Fibroblast of lung (primary cell): ENCODE results near the gene ITFG1. TPM values are rescaled to one million over a fixed set of nuclear protein-coding genes. Genes with fewer than 3 reads are reported as not detected.
A peak's percentile ranks its signal among the peaks of the same experiment; 100 is the strongest.

ENCODE experiments used
- DNase-seq, 2 donors: peaks; one replicate each; pipeline versions ENCODE4 v3.0.0 to v3.0.0-alpha.2; 2010; ENCODE audit warnings: low read depth in 2 of 2
- H2AFZ ChIP-seq: 2 replicates; pipeline ENCODE4 v1.5.1; 2012; ENCODE audit warnings: low read length, control low read depth, inconsistent platforms
- H3K27ac ChIP-seq: 2 replicates; pipeline ENCODE4 v1.5.1; 2011; ENCODE audit warnings: low read length, control low read depth; ENCODE audit not compliant: insufficient read depth
- H3K27me3 ChIP-seq: 2 replicates; pipeline ENCODE4 v1.5.1; 2011; ENCODE audit warnings: mild to moderate bottlenecking, low read length; ENCODE audit not compliant: control insufficient read depth, insufficient read depth
- H3K36me3 ChIP-seq: 2 replicates; pipeline ENCODE4 v1.5.1; 2011; ENCODE audit warnings: low read length; ENCODE audit not compliant: control insufficient read depth, insufficient read depth
- H3K4me1 ChIP-seq: 2 replicates; pipeline ENCODE4 v1.5.1; 2011; ENCODE audit warnings: low read length; ENCODE audit not compliant: control insufficient read depth, insufficient read depth; ENCODE audit errors: extremely low read depth
- H3K4me2 ChIP-seq: 2 replicates; pipeline ENCODE4 v1.5.1; 2011; ENCODE audit warnings: low read length, control low read depth; ENCODE audit not compliant: insufficient read depth; ENCODE audit errors: extremely low read depth
- H3K4me3 ChIP-seq, 4 experiments: fragments of 200-600 bp in 1 of 4; sonication (generic) in 1 of 4; replicated peaks in 1 of 4; 2 replicates each; pipeline ENCODE4 v1.5.1; 2011 to 2016; ENCODE audit warnings: low read length in 4 of 4, low read depth in 3 of 4, mild to moderate bottlenecking in 3 of 4, control low read depth in 2 of 4, inconsistent platforms in 1 of 4, mixed read lengths in 1 of 4; ENCODE audit not compliant: insufficient read depth in 1 of 4; ENCODE audit errors: control extremely low read depth in 1 of 4
- H3K79me2 ChIP-seq: 2 replicates; pipeline ENCODE4 v1.5.1; 2012; ENCODE audit warnings: mild to moderate bottlenecking, low read length, inconsistent platforms; ENCODE audit not compliant: control insufficient read depth, insufficient read depth
- H3K9ac ChIP-seq: 2 replicates; pipeline ENCODE4 v1.5.1; 2011; ENCODE audit warnings: mild to moderate bottlenecking, low read length, control low read depth; ENCODE audit not compliant: insufficient read depth
- H3K9me3 ChIP-seq: 2 replicates; pipeline ENCODE4 v1.5.1; 2012; ENCODE audit warnings: low read depth, low read length; ENCODE audit not compliant: control insufficient read depth, insufficient read depth
- H4K20me1 ChIP-seq: 2 replicates; pipeline ENCODE4 v1.5.1; 2011; ENCODE audit warnings: low read length; ENCODE audit not compliant: control insufficient read depth, insufficient read depth; ENCODE audit errors: extremely low read depth
- CTCF ChIP-seq, 2 donors: IDR thresholded peaks in 1 of 2; conservative IDR thresholded peaks in 1 of 2; 1 replicate in 1 of 2; 2 replicates in 1 of 2; pipeline ENCODE4 v1.5.1; 2011 to 2012; ENCODE audit warnings: low read length in 2 of 2, control low read depth in 1 of 2, inconsistent platforms in 1 of 2, low read depth in 1 of 2, mild to moderate bottlenecking in 1 of 2
- EZH2 ChIP-seq: IDR thresholded peaks from 2 replicates; pipeline ENCODE4 v1.5.1; 2012; ENCODE audit warnings: low read length, control low read depth, mild to moderate bottlenecking; ENCODE audit errors: missing control alignments
- polyA plus RNA-seq, 2 donors: library from polyadenylated mRNA; depleted of rRNA in 1 of 2; stranded (reverse) in 1 of 2; unstranded in 1 of 2; fragments of >200 nt; gene quantifications; 2 replicates each; pipeline ENCODE4 v1.2.1, GENCODE V29; 2011 to 2012; ENCODE audit warnings: missing spikeins in 1 of 2
- total RNA-seq: library from RNA; depleted of rRNA; stranded (reverse); fragments of >200 nt; gene quantifications from 2 replicates; pipeline ENCODE4 v1.2.1, GENCODE V29; 2014

The ITFG1 gene
- total and polyA plus RNA-seq, 2 donors (not counting 1 experiment from before 2014, with no cell fraction given) = 96.1 to 111 TPM

DNA sequence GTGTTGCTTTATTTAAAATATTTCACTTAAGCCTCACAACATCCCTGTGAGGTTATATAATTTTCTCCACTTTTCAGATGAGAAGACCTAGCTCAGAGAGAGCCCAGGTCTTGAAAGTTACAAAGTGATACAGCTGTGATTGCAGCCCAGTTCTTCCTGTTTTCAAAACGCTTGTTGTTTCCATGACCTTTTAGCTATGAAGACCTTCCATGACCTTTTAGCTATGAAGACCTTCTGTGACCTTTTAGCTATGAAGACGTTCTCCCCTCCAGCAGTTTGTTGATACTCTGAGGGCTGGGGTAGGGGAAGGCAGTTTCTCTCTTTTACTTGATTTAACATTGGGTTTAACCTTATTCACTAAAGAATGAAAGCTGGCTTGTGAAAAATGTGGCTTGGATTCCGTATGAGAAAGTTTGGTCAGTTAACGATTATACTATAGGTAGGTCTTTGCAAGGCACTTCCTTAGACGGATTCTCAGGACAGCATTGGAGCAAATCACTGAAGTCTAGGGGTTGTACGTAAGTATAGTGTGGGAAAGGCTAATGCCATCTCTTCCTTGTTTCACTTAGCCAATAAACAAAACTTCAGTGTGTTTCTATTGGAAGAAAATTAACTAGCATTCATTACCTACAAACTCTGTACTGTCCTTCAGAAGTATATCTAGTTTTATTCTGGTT, 21.0 kb upstream of the ITFG1 start:
- no peak overlapping the region for H2AFZ ChIP-seq
- H3K4me3 ChIP-seq = no peak overlapping the region
- no peaks in the 10 kb centered on the region for H3K36me3 ChIP-seq
- no peak overlapping the region for H3K4me2 ChIP-seq
- no peak overlapping the region for H3K27ac ChIP-seq
- no peak for DNase-seq
- no peak for TF ChIP-seq CTCF (conservative IDR thresholded peaks at IDR 0.05 in 1 of 2, IDR thresholded peaks at IDR 0.05 in 1 of 2; ENCODE audit: low read depth in 1 of 2, low read length in 2 of 2)
- no peak for TF ChIP-seq EZH2
- no peaks in the 10 kb centered on the region for H3K27me3 ChIP-seq
- no peaks in the 10 kb centered on the region for H3K9me3 ChIP-seq
- no peaks in the 10 kb centered on the region for H3K79me2 ChIP-seq
- H3K4me1 ChIP-seq = no peaks in the 10 kb centered on the region
- H4K20me1 ChIP-seq = no peaks in the 10 kb centered on the region
- H3K9ac ChIP-seq = no peak overlapping the region

- TF ChIP-seq CTCF (conservative IDR thresholded peaks at IDR 0.05 in 1 of 2, IDR thresholded peaks at IDR 0.05 in 1 of 2; ENCODE audit: low read depth in 1 of 2, low read length in 2 of 2) (no peak), EZH2 (no peak)
- no peak for DNase-seq
- H3K9me3 ChIP-seq = no peaks in the 10 kb centered on the region
Measured at GRCh38 chr16:47480410-47480809, 19.5 kb upstream of the ITFG1 start.

DNA sequence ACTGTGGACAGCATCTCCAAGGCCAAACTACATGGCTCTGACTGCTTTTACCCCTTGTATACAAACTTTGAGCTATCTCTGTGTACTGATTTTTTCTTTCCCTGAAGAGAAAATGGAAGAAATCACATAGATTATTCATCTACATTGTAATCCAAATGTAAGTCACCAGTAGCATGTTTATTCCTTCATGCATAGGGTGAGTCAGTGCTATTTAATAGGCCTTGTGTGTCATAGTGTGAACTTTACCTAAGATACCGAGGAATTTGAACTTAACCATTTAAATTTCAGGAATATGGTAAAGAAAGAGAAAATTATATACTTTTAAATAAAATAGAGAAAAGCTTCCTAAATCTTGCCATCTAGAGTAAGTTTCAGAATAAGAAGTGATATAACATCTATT, 16.8 kb upstream of the ITFG1 start:
- no peak overlapping the region for H3K9ac ChIP-seq
- H3K79me2 ChIP-seq = no peaks in the 10 kb centered on the region
- H2AFZ ChIP-seq = no peak overlapping the region
- no peaks in the 10 kb centered on the region for H3K4me1 ChIP-seq
- H3K4me3 ChIP-seq = no peak overlapping the region
- no peak for TF ChIP-seq CTCF (conservative IDR thresholded peaks at IDR 0.05 in 1 of 2, IDR thresholded peaks at IDR 0.05 in 1 of 2; ENCODE audit: low read depth in 1 of 2, low read length in 2 of 2)
- TF ChIP-seq EZH2 = no peak
- H3K27me3 ChIP-seq = no peaks in the 10 kb centered on the region
- peak; percentile 46 to 47 for DNase-seq
- H4K20me1 ChIP-seq = no peaks in the 10 kb centered on the region
- H3K4me2 ChIP-seq = no peak overlapping the region
- no peak overlapping the region for H3K27ac ChIP-seq
- no peaks in the 10 kb centered on the region for H3K36me3 ChIP-seq
- H3K9me3 ChIP-seq = no peaks in the 10 kb centered on the region

More at GRCh38 chr16:47480410-47480809, 19.5 kb upstream of the ITFG1 start:
- Histone ChIP-seq H3K4me2 (no peak overlapping the region), H3K4me3 (no peak overlapping the region), H3K79me2 (no peaks in the 10 kb centered on the region), H3K27ac (no peak overlapping the region), H3K9ac (no peak overlapping the region), H3K27me3 (no peaks in the 10 kb centered on the region), H3K36me3 (no peaks in the 10 kb centered on the region), H3K4me1 (no peaks in the 10 kb centered on the region), H4K20me1 (no peaks in the 10 kb centered on the region), H2AFZ (no peak overlapping the region)
